ENCODE measurements around the gene TGFBR3. TPM values are rescaled to one million over a fixed set of nuclear protein-coding genes. Genes with fewer than 3 reads are reported as not detected.

Gene TGFBR3
- total and polyA plus RNA-seq, 2 of the 8 experiments (the other 6 are each of a cell fraction or from before 2014, with no cell fraction given) = 2.0 to 6.1 TPM

DNA sequence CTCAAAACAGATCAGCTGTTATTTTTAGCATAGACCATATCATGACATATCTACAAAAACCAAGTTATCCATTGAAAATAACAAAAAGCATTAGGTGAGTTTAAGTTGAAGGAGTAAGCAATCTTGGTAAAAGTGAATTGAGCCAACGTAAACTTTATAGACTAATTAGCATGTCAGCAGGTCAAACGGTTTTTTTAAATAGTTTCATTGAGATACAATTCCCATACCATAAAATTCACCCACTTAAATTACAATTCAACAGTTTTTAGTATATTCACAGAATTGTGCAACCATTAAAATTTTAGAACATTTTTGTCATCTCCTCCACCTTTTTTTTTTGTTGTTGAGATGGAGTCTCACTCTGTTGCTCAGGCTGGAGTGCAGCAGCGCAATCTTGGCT lies 92.1 kb downstream of the TGFBR3 start:
- no peaks in the 10 kb centered on the region for H3K79me1 ChIP-seq (ENCODE audit: low read depth, low read length)
- TF ChIP-seq CBX8 (IDR thresholded peaks at IDR 0.05; ENCODE audit: borderline replicate concordance, low read depth, low read length) (no peak), CEBPB (IDR thresholded peaks at IDR 0.05; ENCODE audit: low read depth, low read length) (no peak), BACH1 (IDR thresholded peaks at IDR 0.05; ENCODE audit: low read length) (no peak), KDM1A (IDR thresholded peaks at IDR 0.05; ENCODE audit: borderline replicate concordance, low read length) (no peak), RXRA (IDR thresholded peaks at IDR 0.05; ENCODE audit: insufficient read depth, low read depth, low read length) (no peak), SIX5 (IDR thresholded peaks at IDR 0.05; ENCODE audit: low read depth, low read length) (no peak), SRF (IDR thresholded peaks at IDR 0.05; ENCODE audit: low read depth, low read length) (no peak), TEAD4 (IDR thresholded peaks at IDR 0.05; ENCODE audit: low read depth, low read length) (no peak), NRF1 (IDR thresholded peaks at IDR 0.05; ENCODE audit: low read depth, low read length) (no peak), KDM4A (IDR thresholded peaks at IDR 0.05; ENCODE audit: low read depth, low read length, severe bottlenecking) (no peak)
- H3K4ac ChIP-seq (replicated peaks; ENCODE audit: insufficient read length, low read depth, low read length) = no peak overlapping the region
- H3K56ac ChIP-seq (replicated peaks; ENCODE audit: insufficient read length, low read depth, low read length) = no peak overlapping the region
- H2AK5ac ChIP-seq (ENCODE audit: low read depth, low read length) = no peak overlapping the region
- FAIRE-seq (no peak), DNase-seq (ENCODE audit: low read depth in 1 of 2, low spot score in 2 of 2) (no peak)
- H3K79me2 ChIP-seq (ENCODE audit: control insufficient read depth in 1 of 2, insufficient read depth in 2 of 2, low read length in 2 of 2) = no peaks in the 10 kb centered on the region
- POLR2A ChIA-PET (ENCODE audit: partially characterized antibody) = no interaction called here
- no peaks in the 10 kb centered on the region for H3K9me3 ChIP-seq (ENCODE audit: insufficient read depth in 2 of 2, low read depth in 1 of 2, low read length in 1 of 2)
- H3K36me3 ChIP-seq (ENCODE audit: control insufficient read depth in 2 of 4, insufficient read depth in 4 of 4, low read length in 3 of 4) = no peaks in the 10 kb centered on the region
- H2BK20ac ChIP-seq (ENCODE audit: low read length) = no peak overlapping the region
- CTCF ChIA-PET (ENCODE audit: partially characterized antibody) = interaction anchor here (0.6 to 4.2 kb wide), 4 partner anchors 12 to 63 kb away, joined by 3 to 22 read pairs (median 12); no protein-coding TSS in a partner anchor
- no peak overlapping the region for H3K4me3 ChIP-seq (ENCODE audit: extremely low read depth in 1 of 4, insufficient read depth in 2 of 4, low read depth in 3 of 4, low read length in 4 of 4)
- H4K91ac ChIP-seq (replicated peaks; ENCODE audit: insufficient read length, low read length) = no peak overlapping the region
- H3K27ac ChIP-seq (ENCODE audit: low read depth, low read length) = no peak overlapping the region
- 88% methylated on average over 3 of the region's 3 CpGs; no CpG with 5 or more reads in 1 of the 2 experiments for WGBS, 2 experiments (ENCODE audit: extremely low coverage in 1 of 2, insufficient coverage in 1 of 2, insufficient read length in 1 of 2, insufficient replicate concordance in 2 of 2, low coverage in 1 of 2, low lambda C conversion rate in 2 of 2, missing lambda C conversion rate in 1 of 2)
- no peaks in the 10 kb centered on the region for H3K27me3 ChIP-seq (replicated peaks in 1 of 4; ENCODE audit: control insufficient read depth in 3 of 4, extremely low read depth in 1 of 4, insufficient read depth in 3 of 4, low read length in 3 of 4)
- no peak overlapping the region for H3K14ac ChIP-seq (ENCODE audit: insufficient read length)
- H2BK120ac ChIP-seq (replicated peaks; ENCODE audit: low read depth, low read length) = no peak overlapping the region
- no peaks in the 10 kb centered on the region for H3K23me2 ChIP-seq (ENCODE audit: low read depth, low read length)
- H2BK12ac ChIP-seq (ENCODE audit: low read depth, low read length) = no peak overlapping the region
- H3K23ac ChIP-seq (ENCODE audit: insufficient read length) = no peak overlapping the region
- H2AFZ ChIP-seq (ENCODE audit: low read length) = no peak overlapping the region
- no peaks in the 10 kb centered on the region for H4K20me1 ChIP-seq (replicated peaks in 1 of 2; ENCODE audit: control insufficient read depth in 1 of 2, insufficient read depth in 2 of 2, low read length in 2 of 2)
- no peak overlapping the region for H2BK5ac ChIP-seq (ENCODE audit: low read depth, low read length)
- H3K4me2 ChIP-seq (ENCODE audit: insufficient read depth in 1 of 2, low read depth in 2 of 2, low read length in 2 of 2) = no peak overlapping the region
- no peak overlapping the region for H3K9ac ChIP-seq (replicated peaks in 1 of 4; ENCODE audit: extremely low read depth in 1 of 4, low read depth in 3 of 4, low read length in 3 of 4)
- H4K8ac ChIP-seq (ENCODE audit: extremely low read depth, insufficient read depth, low read length) = no peak overlapping the region
- no peak overlapping the region for H4K5ac ChIP-seq (ENCODE audit: insufficient read length, low read depth, low read length)
- H3K18ac ChIP-seq (ENCODE audit: extremely low read depth, low read length) = no peak overlapping the region
- H2BK15ac ChIP-seq (ENCODE audit: low read length) = no peak overlapping the region
- H3K4me1 ChIP-seq (replicated peaks in 1 of 4; ENCODE audit: control insufficient read depth in 3 of 4, insufficient read depth in 4 of 4, low read length in 3 of 4) = peaks cover 8 to 20% (median 12%) of the 10 kb centered on the region in 4 experiments

All from H1 (cell line).